NCI-H2227 treated with DMSO at 0.1 percent for 48 hours (cell line): ENCODE results near the gene INAFM1.
"Not testable (repeated sequence)": the region's sequence is repeated elsewhere in the genome, so short reads cannot be mapped to it uniquely, and the experiment has no call there.

Source experiments
- DNase-seq: peaks from one replicate; lab custom pipeline; 2025; lab: John Stamatoyannopoulos, UW

The INAFM1 gene

DNA sequence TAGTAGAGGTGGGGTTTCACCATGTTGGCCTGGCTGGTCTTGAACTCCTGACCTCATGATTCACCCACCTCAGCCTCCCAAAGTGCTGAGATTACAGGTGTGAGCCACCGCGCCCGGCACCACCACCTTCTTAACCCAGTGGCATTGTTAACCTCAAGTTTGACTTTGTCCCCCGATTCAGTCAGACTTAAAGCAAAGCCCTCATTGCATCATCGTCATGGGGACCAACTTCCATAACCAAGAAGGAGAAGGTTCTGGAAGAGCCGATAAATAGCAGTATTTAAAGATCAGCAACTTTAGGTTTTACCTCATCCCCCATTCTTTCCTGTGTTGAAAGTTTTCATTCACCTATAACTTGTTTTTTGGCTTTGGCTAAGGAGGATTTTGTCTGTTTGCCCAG is 6.7 kb upstream of the INAFM1 start:
- DNase-seq: no peak

DNA sequence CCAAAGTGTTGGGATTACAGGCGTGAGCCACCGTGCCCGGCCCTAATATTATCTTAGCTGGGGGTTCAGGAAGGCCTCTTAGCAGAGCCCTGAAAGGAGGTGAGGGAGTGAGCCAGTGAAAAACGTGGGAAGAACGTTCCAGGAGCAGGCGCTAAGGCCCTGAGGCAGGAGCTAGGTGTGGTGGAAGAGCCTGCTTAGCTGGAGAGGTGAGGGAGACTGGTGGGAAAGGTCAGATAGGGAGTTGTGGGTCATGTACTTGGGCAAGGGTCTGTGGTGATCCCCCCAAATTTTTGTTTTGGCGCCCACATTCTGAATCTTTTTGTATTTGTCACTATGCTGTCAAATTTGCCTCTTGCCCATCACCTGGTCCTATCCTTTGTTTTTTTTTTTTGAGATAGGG is 5.1 kb upstream of the INAFM1 start:
- no peak for DNase-seq

DNA sequence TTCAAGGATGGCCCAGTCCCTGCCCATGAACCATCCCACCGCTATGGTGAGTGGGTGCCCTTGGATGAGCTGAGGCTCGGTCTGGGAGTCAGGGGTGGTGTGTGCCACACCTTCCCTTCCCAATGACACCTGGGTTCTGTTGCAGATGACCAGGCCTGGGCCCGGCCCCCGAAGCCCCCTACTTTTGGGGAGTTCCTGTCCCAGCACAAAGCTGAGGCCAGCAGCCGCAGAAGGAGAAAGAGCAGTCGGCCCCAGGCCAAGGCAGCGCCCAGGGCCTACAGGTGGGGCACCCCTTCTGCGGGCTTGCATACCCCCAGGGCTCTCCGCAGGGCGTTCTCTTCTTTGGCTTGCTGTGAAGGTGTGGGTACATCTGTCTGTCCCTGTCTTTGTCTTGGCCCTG is 4.3 kb upstream of the INAFM1 start:
- DNase-seq: no peak

DNA sequence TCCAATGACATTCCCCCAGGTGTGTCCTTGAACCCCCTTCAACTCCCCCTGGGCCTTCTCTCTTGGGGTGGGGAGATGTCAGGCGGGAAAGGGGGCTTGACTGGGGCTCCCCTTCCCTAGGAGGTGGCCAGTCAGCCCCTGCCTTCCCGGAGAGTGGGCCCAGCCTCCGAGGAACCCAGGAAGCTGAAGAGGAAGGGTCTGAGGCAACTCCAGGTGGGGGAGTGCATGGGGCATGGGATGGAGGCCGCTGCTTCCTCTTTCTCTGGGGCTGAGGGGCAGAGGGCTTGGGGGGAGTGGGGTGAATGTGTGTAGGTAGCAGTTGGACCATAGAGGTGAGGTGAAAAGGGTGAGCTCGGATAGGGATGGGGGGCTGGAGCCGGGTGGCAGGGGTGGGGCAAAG is 2.7 kb upstream of the INAFM1 start:
- DNase-seq: no peak

DNA sequence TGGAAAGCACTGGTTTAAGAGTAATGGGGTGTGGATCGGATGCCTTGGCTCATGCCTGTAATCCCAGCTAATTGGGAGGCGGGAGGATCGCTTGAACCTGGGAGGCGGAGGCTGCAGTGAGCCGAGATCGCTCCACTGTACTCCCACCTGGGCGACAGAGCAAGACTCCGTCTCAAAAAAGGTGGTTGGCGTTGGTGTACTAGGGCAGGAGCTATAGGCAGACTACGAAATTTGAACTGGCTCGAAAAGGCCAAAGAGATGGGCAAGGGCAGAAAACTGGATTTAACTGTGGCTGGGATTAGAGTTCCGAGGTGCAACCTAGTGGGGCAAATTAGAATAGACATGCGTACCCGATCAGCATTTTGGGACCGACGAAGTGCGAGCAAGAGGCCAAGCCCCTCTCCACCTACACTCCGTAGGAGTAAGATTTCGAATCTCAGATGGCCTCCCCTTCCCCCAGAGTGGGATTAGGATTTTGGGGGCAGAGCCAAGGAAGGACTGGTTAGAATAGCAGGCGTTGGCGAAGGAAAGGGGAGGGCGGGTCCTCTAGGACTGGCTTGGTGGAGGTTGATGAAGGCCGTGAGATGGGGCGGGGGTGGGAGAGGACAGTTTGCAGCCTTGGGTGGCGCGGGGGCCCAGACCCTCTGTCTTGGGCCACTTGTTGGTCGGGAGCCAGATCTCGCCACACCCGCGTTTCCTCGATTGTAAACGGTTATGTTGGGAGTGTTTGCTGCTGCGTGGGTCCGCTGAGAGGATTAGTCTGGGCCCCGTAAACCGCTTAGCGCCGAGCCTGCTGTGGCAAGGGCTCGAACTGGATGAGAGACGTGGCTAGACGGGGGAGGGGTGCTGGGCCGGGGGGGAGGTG is 2.0 kb upstream of the INAFM1 start:
- DNase-seq: peak; percentile 58

- DNase-seq: peak; percentile 87
Observed at GRCh38 chr19:47273313-47274070, 1.2 kb upstream of the INAFM1 start.

DNA sequence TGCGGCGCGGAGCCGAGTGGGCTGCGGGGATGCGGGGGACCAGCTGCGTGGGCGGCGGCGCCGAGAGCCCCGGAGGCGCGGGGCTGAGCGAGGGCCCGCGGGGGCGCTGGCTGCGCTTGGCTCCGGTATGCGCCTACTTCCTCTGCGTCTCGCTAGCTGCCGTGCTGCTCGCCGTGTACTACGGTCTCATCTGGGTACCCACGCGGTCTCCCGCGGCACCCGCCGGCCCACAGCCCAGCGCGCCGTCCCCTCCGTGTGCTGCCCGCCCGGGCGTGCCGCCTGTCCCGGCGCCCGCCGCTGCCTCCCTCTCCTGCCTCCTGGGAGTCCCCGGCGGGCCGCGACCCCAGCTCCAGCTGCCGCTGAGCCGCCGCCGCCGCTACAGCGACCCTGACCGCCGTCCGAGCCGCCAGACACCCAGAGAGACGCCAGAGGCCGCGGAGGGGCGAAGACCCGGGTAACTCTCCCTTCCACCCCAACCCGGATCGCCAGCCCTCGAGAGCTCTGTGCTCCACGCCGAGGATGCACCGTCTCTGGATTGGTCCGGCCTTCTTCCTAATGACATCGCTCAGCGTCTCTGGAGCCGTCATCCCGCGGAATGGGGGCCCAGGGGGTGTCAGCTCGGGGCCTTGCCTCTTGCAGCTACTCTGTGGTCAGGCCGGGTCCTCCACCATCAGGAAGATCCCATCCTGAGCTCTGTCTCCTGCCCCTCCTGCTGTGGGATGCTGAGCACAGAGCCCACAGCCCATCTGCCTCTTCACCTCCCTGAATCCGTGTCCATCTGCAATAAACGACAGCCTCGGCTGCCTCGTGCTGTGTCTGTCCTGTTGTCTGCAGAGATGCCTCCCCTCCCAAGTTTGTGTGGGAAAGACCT is 441 bp downstream of the INAFM1 start:
- DNase-seq: no peak

DNA sequence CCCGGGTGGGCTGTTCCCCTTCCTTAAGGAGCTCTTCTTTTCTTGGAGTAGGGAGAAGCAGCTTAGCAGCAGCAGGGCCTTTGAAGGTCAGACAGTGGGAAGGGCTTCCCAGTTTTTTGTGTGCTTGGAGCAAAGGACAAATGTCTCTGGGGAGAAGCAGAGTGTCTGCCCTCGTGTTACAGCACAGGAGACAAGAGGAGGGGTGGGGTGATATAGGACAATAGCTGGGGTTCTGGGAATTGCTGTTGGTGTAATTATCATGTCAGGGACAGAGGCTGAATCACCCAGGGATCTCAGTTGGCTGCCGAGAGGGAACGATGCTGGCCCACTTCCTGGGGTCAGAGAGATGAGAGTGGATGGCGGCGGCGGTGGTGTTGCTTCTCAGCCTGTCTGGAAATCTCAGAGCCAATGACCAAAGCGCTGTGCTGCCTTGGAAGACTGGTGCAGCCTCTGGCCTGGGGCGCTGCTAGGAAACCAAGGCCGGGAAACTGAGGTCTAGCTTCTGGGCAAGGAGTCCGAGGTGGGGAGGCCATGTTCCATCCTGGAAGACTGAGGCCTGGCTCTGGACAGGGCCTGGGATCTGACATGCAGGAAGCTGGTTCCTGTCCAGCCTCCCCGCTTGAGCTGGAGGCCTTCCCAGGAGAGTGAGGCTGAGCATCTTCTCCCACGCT is 1.2 kb downstream of the INAFM1 start:
- no peak for DNase-seq

DNA sequence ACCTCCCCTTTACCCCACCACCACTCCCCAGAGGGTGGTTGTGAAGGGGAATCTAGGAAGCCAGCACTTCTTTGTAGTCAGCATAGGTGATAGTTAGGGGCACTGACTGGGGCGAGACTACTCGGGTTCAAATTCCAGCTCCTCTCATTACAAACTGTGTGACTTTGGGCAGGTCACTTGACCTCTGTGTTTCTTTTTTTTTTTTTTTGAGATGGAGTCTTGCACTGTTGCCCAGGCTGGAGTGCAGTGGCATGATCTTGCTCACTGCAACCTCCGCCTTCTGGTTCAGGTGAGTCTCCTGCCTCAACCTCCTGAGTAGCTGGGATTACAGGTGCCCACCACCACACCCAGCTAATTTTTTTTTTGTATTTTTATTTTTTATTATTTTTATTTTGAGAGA is 1.8 kb downstream of the INAFM1 start:
- DNase-seq: not testable (repeated sequence)

DNA sequence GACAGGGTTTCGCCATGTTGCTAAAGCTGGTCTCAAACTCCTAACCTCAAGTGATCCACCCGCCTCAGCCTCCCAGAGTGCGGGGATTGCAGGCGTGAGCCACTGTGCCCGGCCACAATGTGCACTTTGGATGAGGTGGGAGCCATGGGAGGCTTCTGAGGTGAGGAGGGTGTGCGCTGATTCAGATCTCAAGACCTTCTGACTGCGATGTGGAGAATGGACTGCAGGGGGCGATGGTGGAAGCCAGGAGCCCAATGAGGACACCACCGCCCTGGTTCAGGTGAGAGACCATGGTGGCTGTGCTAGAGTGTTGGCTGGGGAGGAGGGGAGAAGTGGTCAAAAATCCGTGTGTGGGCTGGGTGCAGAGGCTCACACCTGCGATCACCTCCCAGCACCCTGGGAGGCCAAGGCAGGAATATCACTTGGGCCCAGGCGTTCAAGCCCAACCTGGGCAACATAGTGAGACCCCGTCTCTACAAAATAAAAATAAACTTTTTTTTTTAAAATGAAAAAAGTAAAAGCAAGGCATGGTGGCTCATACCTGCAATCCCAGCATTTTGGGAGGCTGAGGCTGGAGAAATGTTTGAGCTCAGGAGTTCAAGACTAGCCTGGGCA is 5.6 kb downstream of the INAFM1 start:
- no peak for DNase-seq

- no peak for DNase-seq
Observed at GRCh38 chr19:47283405-47284059, 8.8 kb downstream of the INAFM1 start.

GRCh38 chr19:47284324-47284899 is 9.7 kb downstream of the INAFM1 start:
- DNase-seq: peak; percentile 40

DNA sequence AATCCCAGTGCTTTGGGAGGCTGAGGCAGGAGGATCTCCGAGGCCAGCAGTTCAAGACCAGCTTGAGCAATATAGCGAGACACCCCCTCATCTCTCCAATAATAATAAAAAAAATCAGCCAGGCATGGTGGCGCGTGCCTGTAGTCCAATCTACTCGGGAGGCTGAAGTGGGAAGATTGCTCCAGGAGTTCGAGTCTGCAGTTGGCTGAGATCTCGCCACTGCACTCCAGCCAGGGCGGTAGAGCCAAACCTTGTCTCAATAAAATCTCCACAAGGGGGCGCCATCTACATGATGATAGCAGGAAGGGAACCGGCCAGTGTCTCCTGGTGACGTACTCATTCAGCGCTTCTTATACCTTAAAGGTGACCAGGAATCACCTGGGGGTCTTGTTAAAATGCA is 21.4 kb downstream of the INAFM1 start:
- peak; percentile 48 for DNase-seq

- DNase-seq: not testable (repeated sequence)
Observed at GRCh38 chr19:47300867-47301266, 26.2 kb downstream of the INAFM1 start.

DNA sequence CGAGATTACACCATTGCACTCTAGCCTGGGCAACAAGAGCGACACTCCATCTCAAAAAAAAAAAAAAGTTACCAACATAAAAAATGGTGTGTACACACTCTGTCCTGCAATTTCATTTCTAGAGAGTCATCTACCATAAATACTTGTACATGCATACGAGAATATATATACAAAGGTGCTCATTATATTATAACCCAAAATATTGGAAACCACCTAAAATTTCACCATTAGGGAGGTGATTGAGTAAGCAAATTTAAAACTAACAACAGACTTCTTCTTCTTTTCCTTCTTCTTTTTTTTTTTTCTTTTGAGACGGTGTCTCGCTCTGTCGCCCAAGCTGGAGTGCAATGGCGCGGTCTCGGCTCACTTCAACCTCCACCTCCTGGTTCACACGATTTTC is 27.6 kb downstream of the INAFM1 start:
- no peak for DNase-seq

DNA sequence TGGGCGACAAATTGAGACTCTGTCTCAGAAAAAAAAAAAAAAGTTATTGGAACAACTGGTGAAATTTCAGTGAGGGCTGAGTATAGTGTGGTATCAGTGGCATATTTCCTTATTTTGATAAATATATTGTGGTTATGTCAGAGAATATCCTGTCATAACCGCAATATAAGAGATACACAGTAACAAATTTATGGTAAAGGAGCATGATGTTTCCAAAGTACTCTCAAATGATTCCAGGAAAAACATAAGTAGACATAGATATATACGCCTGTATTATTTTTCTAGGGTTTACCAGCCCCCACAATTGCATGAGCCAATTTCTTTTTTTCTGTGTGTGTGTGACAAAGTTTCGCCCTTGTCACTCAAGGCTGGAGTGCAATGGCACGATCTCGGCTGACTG is 29.3 kb downstream of the INAFM1 start:
- DNase-seq: no peak

- DNase-seq: peak; percentile 14
Observed at GRCh38 chr19:47305309-47305751, 30.6 kb downstream of the INAFM1 start.

GRCh38 chr19:47306303-47306702 is 31.6 kb downstream of the INAFM1 start:
- no peak for DNase-seq

- DNase-seq: no peak
Observed at GRCh38 chr19:47309038-47309437, 34.4 kb downstream of the INAFM1 start.

DNA sequence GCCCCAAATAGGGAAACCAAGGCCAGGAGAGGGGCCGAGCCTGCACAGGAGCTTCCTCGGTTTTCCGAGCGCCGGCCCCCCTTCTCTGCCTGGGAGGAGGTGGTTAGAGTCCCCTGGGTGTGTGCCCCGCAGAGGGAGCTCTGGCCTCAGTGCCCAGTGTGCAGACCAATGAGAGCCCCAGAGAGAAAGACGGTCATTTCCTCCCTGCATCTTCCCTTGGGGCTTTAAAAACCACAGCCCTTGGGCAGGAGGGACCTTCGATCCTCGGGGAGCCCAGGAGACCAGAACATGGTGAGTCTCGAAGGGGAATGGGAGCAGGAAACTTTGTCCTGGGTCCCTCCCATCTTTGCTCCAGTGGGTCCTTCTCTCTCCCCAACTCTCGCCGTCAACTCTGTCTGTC is 34.9 kb downstream of the INAFM1 start, which contains the start of gene C5AR1:
Gene C5AR1 (plus strand): TSS at position 254 of the 400 bp plus-strand sequence. CDS start 35 bp downstream, at position 289.
- DNase-seq: no peak
